ENCODE results near the gene YPEL4.

Gene YPEL4

GRCh38 chr11:57598831-57599155 is 50.9 kb downstream of the YPEL4 start:
- H2AFZ ChIP-seq (ENCODE audit: low read depth, low read length), result no peak overlapping the region
- no peak for DNase-seq
- H3K9me3 ChIP-seq (ENCODE audit: insufficient read depth, low read length, severe bottlenecking), result no peaks in the 10 kb centered on the region
- ATAC-seq (ENCODE audit: insufficient read depth, low read depth), result no peak
- no peaks in the 10 kb centered on the region for H3K79me2 ChIP-seq (ENCODE audit: insufficient read depth, low read length)
- H3K4me1 ChIP-seq (ENCODE audit: insufficient read depth, low read length), result peaks cover 8% of the 10 kb centered on the region
- H3K27me3 ChIP-seq (ENCODE audit: insufficient read depth, low read length, poor library complexity), result no peaks in the 10 kb centered on the region
- no peaks in the 10 kb centered on the region for H3K36me3 ChIP-seq (ENCODE audit: insufficient read depth, low read length)
- no peak for TF ChIP-seq EZH2 (IDR thresholded peaks at IDR 0.05; ENCODE audit: borderline replicate concordance, low read depth, low read length, severe bottlenecking)
- TF ChIP-seq CTCF (IDR thresholded peaks at IDR 0.05; ENCODE audit: borderline replicate concordance, extremely low read depth, low read length, poor library complexity, severe bottlenecking), result no peak
- no peak overlapping the region for H3K9ac ChIP-seq (ENCODE audit: low read depth, low read length)
- H3K4me2 ChIP-seq (ENCODE audit: insufficient read depth, low read length), result no peak overlapping the region
- H3K4me3 ChIP-seq (ENCODE audit: low read depth in 1 of 2, low read length in 2 of 2), result no peak overlapping the region
- no peak overlapping the region for H3K27ac ChIP-seq (ENCODE audit: low read length)
- H4K20me1 ChIP-seq (ENCODE audit: insufficient read depth, low read length), result no peaks in the 10 kb centered on the region

- Histone ChIP-seq H3K4me3 (ENCODE audit: low read depth in 1 of 2, low read length in 2 of 2) (no peak overlapping the region), H3K36me3 (ENCODE audit: insufficient read depth, low read length) (no peaks in the 10 kb centered on the region), H3K27me3 (ENCODE audit: insufficient read depth, low read length, poor library complexity) (no peaks in the 10 kb centered on the region), H3K4me2 (ENCODE audit: insufficient read depth, low read length) (no peak overlapping the region), H3K4me1 (ENCODE audit: insufficient read depth, low read length) (peaks cover 2% of the 10 kb centered on the region), H3K9ac (ENCODE audit: low read depth, low read length) (no peak overlapping the region), H3K27ac (ENCODE audit: low read length) (no peak overlapping the region), H3K79me2 (ENCODE audit: insufficient read depth, low read length) (no peaks in the 10 kb centered on the region), H3K9me3 (ENCODE audit: insufficient read depth, low read length, severe bottlenecking) (no peaks in the 10 kb centered on the region), H4K20me1 (ENCODE audit: insufficient read depth, low read length) (no peaks in the 10 kb centered on the region), H2AFZ (ENCODE audit: low read depth, low read length) (no peak overlapping the region)
- no peak for DNase-seq
- TF ChIP-seq EZH2 (IDR thresholded peaks at IDR 0.05; ENCODE audit: borderline replicate concordance, low read depth, low read length, severe bottlenecking) (no peak), CTCF (IDR thresholded peaks at IDR 0.05; ENCODE audit: borderline replicate concordance, extremely low read depth, low read length, poor library complexity, severe bottlenecking) (no peak)
- no peak for ATAC-seq (ENCODE audit: insufficient read depth, low read depth)
Observed at GRCh38 chr11:57597916-57598830, 51.5 kb downstream of the YPEL4 start.

GRCh38 chr11:57597461-57597915 is 52.2 kb downstream of the YPEL4 start, which contains the start of gene SERPING1:
SERPING1 (plus strand) TSS chr11:57597685; CDS start chr11:57598271, 586 bp downstream.
- Histone ChIP-seq H3K4me1 (ENCODE audit: insufficient read depth, low read length) (no peaks in the 10 kb centered on the region), H3K36me3 (ENCODE audit: insufficient read depth, low read length) (no peaks in the 10 kb centered on the region), H3K4me3 (ENCODE audit: low read depth in 1 of 2, low read length in 2 of 2) (no peak within 1 kb of the TSS), H3K9ac (ENCODE audit: low read depth, low read length) (no peak within 1 kb of the TSS), H3K9me3 (ENCODE audit: insufficient read depth, low read length, severe bottlenecking) (no peaks in the 10 kb centered on the region), H2AFZ (ENCODE audit: low read depth, low read length) (no peak within 1 kb of the TSS), H3K27ac (ENCODE audit: low read length) (no peak within 1 kb of the TSS), H3K27me3 (ENCODE audit: insufficient read depth, low read length, poor library complexity) (no peaks in the 10 kb centered on the region), H3K79me2 (ENCODE audit: insufficient read depth, low read length) (no peaks in the 10 kb centered on the region), H3K4me2 (ENCODE audit: insufficient read depth, low read length) (no peak within 1 kb of the TSS), H4K20me1 (ENCODE audit: insufficient read depth, low read length) (no peaks in the 10 kb centered on the region)
- no peak for TF ChIP-seq EZH2 (IDR thresholded peaks at IDR 0.05; ENCODE audit: borderline replicate concordance, low read depth, low read length, severe bottlenecking)
- TF ChIP-seq CTCF (IDR thresholded peaks at IDR 0.05; ENCODE audit: borderline replicate concordance, extremely low read depth, low read length, poor library complexity, severe bottlenecking), result no peak
- DNase-seq (no peak), ATAC-seq (ENCODE audit: insufficient read depth, low read depth) (no peak)
